Right lung (tissue), 5 donors: ENCODE measurements around the gene GTF2H1. TPM values are rescaled to one million over a fixed set of nuclear protein-coding genes. Genes with fewer than 3 reads are reported as not detected.

Experiments used
- DNase-seq, 2 donors: peaks; one replicate each; pipeline ENCODE4 v3.0.0-alpha.2; 2013
- polyA plus RNA-seq, 5 donors: library from polyadenylated mRNA; unstranded; fragments of 120-200 nt; gene quantifications; one replicate each; pipeline versions ENCODE4 v1.2.1 to v1.2.3, GENCODE V29; 2013; ENCODE audit warnings: inconsistent platforms in 1 of 5, low replicate concordance in 1 of 5; ENCODE audit not compliant: insufficient read length in 5 of 5, insufficient read depth in 1 of 5

Gene GTF2H1
- polyA plus RNA-seq, 5 donors, result 48.3 to 76.9 (median 68.6) TPM

DNA sequence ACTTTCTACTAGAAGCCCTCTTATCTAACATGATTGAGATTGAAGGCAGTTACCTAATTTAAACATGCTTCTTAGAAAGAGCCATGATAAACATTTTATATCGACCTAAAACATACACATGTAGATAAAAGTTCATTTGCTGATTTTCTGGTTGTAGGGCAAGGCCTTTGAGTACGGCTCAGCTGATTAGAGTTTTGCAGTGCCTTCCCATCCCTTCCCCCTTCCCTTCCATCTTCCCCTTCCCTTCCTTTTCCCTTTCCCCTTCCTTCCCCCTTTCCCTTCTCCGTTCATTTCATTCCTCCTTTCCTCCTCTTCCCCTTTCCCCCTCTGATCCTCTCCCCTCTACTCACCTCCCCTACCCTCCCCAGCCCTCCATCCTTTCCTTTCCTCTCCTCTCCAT, 94.1 kb downstream of the GTF2H1 start:
- DNase-seq, result no peak

Other genes with a start within 250 kb of the GTF2H1 start
- 10 to 100 TPM; 29.5 to 44.7 (median 37.5) TPM for gene SAAL1, start 216.5 kb upstream of the GTF2H1 start, polyA plus RNA-seq
- gene MRGPRX3, start 190.0 kb upstream of the GTF2H1 start, polyA plus RNA-seq, result not detected
- not detected for gene MRGPRX4, start 149.7 kb upstream of the GTF2H1 start, polyA plus RNA-seq
- under 1 TPM in 1 of 5 donors, not detected in 4; 0.25 TPM for gene SAA4, start 85.8 kb upstream of the GTF2H1 start, polyA plus RNA-seq
- gene SAA2, start 73.9 kb upstream of the GTF2H1 start, polyA plus RNA-seq, result under 1 TPM in 3 of 5 donors, not detected in 2; 0.10 to 0.24 (median 0.18) TPM
- not detected for gene SAA1, start 56.3 kb upstream of the GTF2H1 start, polyA plus RNA-seq
- gene HPS5, start 427 bp upstream of the GTF2H1 start, polyA plus RNA-seq, result 10 to 100 TPM; 14.9 to 26.9 (median 21.6) TPM
- 100 to 1,000 TPM; 282 to 426 (median 384) TPM for gene LDHA, start 72.0 kb downstream of the GTF2H1 start, polyA plus RNA-seq
- 1 to 10 TPM in 1 of 5 donors, under 1 TPM in 1, not detected in 3; 0.05 to 1.4 TPM for gene LDHC, start 89.8 kb downstream of the GTF2H1 start, polyA plus RNA-seq
- 1 to 10 TPM in 2 of 5 donors, under 1 TPM in 3; 0.27 to 1.2 (median 0.69) TPM for gene LDHAL6A, start 133.3 kb downstream of the GTF2H1 start, polyA plus RNA-seq
- 100 to 1,000 TPM in 3 of 5 donors, 10 to 100 TPM in 2; 83.8 to 136 (median 114) TPM for gene TSG101, start 204.4 kb downstream of the GTF2H1 start, polyA plus RNA-seq